Endothelial cell of umbilical vein (primary cell): ENCODE results near the gene TTC27. TPM values are rescaled to one million over a fixed set of nuclear protein-coding genes. Genes with fewer than 3 reads are reported as not detected.

Experiments used
- BruUV-seq: library from RNA; stranded (reverse); fragments of 400-500 nt; replicated peaks from 2 replicates; lab custom pipeline; 2021; lab: Mats Ljungman, UMichigan
- CTCF ChIA-PET: fragments of 300-600, 350-600 bp; sonication (Branson Sonifier 250); formaldehyde crosslinking; loops from one replicate; lab custom pipeline; 2021; ENCODE audit warnings: antibody characterized with exemption, inconsistent platforms; lab: Charles Lee
- POLR2A ChIA-PET: fragments of 300-600, 350-600 bp; sonication (Branson Sonifier 250); formaldehyde crosslinking; loops from one replicate; lab custom pipeline; 2021; ENCODE audit warnings: antibody characterized with exemption, inconsistent platforms; lab: Charles Lee
- DNase-seq: peaks from one replicate; pipeline ENCODE4 v3.0.0-alpha.2; 2011; ENCODE audit warnings: low read depth, low spot score
- FAIRE-seq: peaks from 2 replicates; lab custom pipeline; 2011; peaks lifted over from hg19 to GRCh38; lab: Jason Lieb, UNC
- H2AFZ ChIP-seq: 2 replicates; pipeline ENCODE4 v1.6.0; 2012; ENCODE audit warnings: low read depth, low read length, control low read depth, inconsistent platforms
- H3K27ac ChIP-seq: 2 replicates; pipeline ENCODE4 v1.5.1; 2011; ENCODE audit warnings: low read depth, mild to moderate bottlenecking, control low read depth, low read length, moderate library complexity; ENCODE audit not compliant: insufficient read depth
- H3K27me3 ChIP-seq, 2 experiments: 2 replicates each; pipeline versions ENCODE4 v1.6.0 to v1.6.1; 2011; ENCODE audit warnings: low read length in 2 of 2, mixed read lengths in 1 of 2; ENCODE audit not compliant: control insufficient read depth in 2 of 2, insufficient read depth in 2 of 2
- H3K36me3 ChIP-seq, 2 experiments: 2 replicates in 1 of 2; 3 replicates in 1 of 2; pipeline ENCODE4 v1.5.1; 2011; ENCODE audit warnings: low read length in 2 of 2, mild to moderate bottlenecking in 1 of 2, moderate library complexity in 1 of 2; ENCODE audit not compliant: control insufficient read depth in 2 of 2, insufficient read depth in 2 of 2; ENCODE audit errors: extremely low read depth in 1 of 2
- H3K4me1 ChIP-seq: 3 replicates; pipeline ENCODE4 v1.5.1; 2011; ENCODE audit warnings: mild to moderate bottlenecking, low read length; ENCODE audit not compliant: control insufficient read depth, insufficient read depth; ENCODE audit errors: extremely low read depth
- H3K4me2 ChIP-seq: 2 replicates; pipeline ENCODE4 v1.6.1; 2011; ENCODE audit warnings: low read length, control low read depth, mixed read lengths; ENCODE audit not compliant: insufficient read depth
- H3K4me3 ChIP-seq, 3 experiments: fragments of 200-600 bp in 1 of 3; sonication (generic), shearing (Covaris generic) in 1 of 3; replicated peaks in 1 of 3; 2 replicates each; pipeline ENCODE4 v1.5.1; 2011 to 2016; ENCODE audit warnings: control low read depth in 3 of 3, low read length in 3 of 3, mild to moderate bottlenecking in 2 of 3, inconsistent platforms in 1 of 3, low read depth in 1 of 3, moderate library complexity in 1 of 3; ENCODE audit not compliant: insufficient read depth in 1 of 3
- H3K79me2 ChIP-seq: 2 replicates; pipeline ENCODE4 v1.6.0; 2012; ENCODE audit warnings: low read length, inconsistent platforms; ENCODE audit not compliant: control insufficient read depth, insufficient read depth
- H3K9ac ChIP-seq: replicated peaks from 2 replicates; pipeline ENCODE3; 2011; ENCODE audit warnings: low read length, control low read depth; ENCODE audit not compliant: insufficient read depth; ENCODE audit errors: extremely low read depth
- H3K9me1 ChIP-seq: replicated peaks from 3 replicates; pipeline ENCODE4 v1.6.0; 2011; ENCODE audit warnings: mild to moderate bottlenecking, low read length; ENCODE audit not compliant: control insufficient read depth, insufficient read depth; ENCODE audit errors: extremely low read depth
- H3K9me3 ChIP-seq: replicated peaks from 2 replicates; pipeline ENCODE4 v1.5.1; 2012; ENCODE audit warnings: low read length, inconsistent platforms; ENCODE audit not compliant: control insufficient read depth, insufficient read depth
- H4K20me1 ChIP-seq: replicated peaks from 2 replicates; pipeline ENCODE3; 2011; ENCODE audit warnings: mild to moderate bottlenecking, low read length; ENCODE audit not compliant: control insufficient read depth, insufficient read depth; ENCODE audit errors: extremely low read depth
- CTCF ChIP-seq, 2 donors: IDR thresholded peaks; 1 replicate in 1 of 2; 2 replicates in 1 of 2; pipeline ENCODE4 v1.5.1; 2011; ENCODE audit warnings: low read length in 2 of 2, mild to moderate bottlenecking in 2 of 2, moderate library complexity in 2 of 2, control low read depth in 1 of 2, inconsistent platforms in 1 of 2, low read depth in 1 of 2; ENCODE audit not compliant: insufficient read depth in 1 of 2; ENCODE audit errors: extremely low read depth in 1 of 2
- EZH2 ChIP-seq: IDR thresholded peaks from 2 replicates; pipeline ENCODE4 v1.6.1; 2012; ENCODE audit warnings: borderline replicate concordance, low read depth, mild to moderate bottlenecking, moderate library complexity, low read length, inconsistent platforms; ENCODE audit not compliant: severe bottlenecking
- FOS ChIP-seq: IDR thresholded peaks from 2 replicates; pipeline ENCODE4 v1.6.1; 2011; ENCODE audit warnings: mild to moderate bottlenecking, low read length, moderate library complexity, borderline replicate concordance; ENCODE audit not compliant: insufficient read depth
- GATA2 ChIP-seq: IDR thresholded peaks from 2 replicates; pipeline ENCODE4 v1.7.0; 2011; ENCODE audit warnings: low read depth, mild to moderate bottlenecking, moderate library complexity, mixed read lengths, low read length; ENCODE audit not compliant: insufficient read length, insufficient read depth
- JUN ChIP-seq: IDR thresholded peaks from 2 replicates; pipeline ENCODE4 v1.6.1; 2011; ENCODE audit warnings: borderline replicate concordance, low read depth; ENCODE audit not compliant: insufficient read length, insufficient read depth
- MAX ChIP-seq: IDR thresholded peaks from 2 replicates; pipeline ENCODE4 v1.6.1; 2011; ENCODE audit not compliant: insufficient read depth, insufficient read length
- MYC ChIP-seq: IDR thresholded peaks from one replicate; pipeline ENCODE4 v1.6.1; 2011; ENCODE audit warnings: mild to moderate bottlenecking, low read depth, low read length
- POLR2A ChIP-seq: IDR thresholded peaks from 2 replicates; pipeline ENCODE4 v1.6.1; 2012; ENCODE audit warnings: low read depth, mild to moderate bottlenecking, control low read depth, low read length
- POLR2AphosphoS5 ChIP-seq: IDR thresholded peaks from 2 replicates; pipeline ENCODE4 v1.6.1; 2012; ENCODE audit warnings: low read depth, mild to moderate bottlenecking, control low read depth, low read length, moderate library complexity; ENCODE audit not compliant: insufficient read depth
- dilution Hi-C: fragments of 300-500 bp; cut with MboI; formaldehyde crosslinking; loops from one replicate; pipeline ENCODE4 v1.15.0; 2019; ENCODE audit warnings: low sequenced_read_pairs; ENCODE audit not compliant: extremely low pct_ligation_motif_present
- intact Hi-C: fragments of 100-400 bp; cut with micrococcal nuclease; formaldehyde crosslinking; loops from one replicate; pipeline ENCODE4 v1.10.0; 2022
- polyA plus RNA-seq, 4 experiments: library from polyadenylated mRNA; depleted of rRNA in 3 of 4; stranded (reverse) in 3 of 4; unstranded in 1 of 4; fragments of >200 nt; gene quantifications; 2 replicates each; pipeline versions ENCODE4 v1.2.1 to v1.2.3, GENCODE V29; 2011 to 2012; ENCODE audit warnings: missing spikeins in 1 of 4
- total RNA-seq: library from RNA; stranded (reverse); gene quantifications from 2 replicates; pipeline ENCODE4 v1.2.3, GENCODE V29; 2021

TTC27 gene
- total and polyA plus RNA-seq, 2 donors (not counting 3 experiments of a cell fraction or from before 2014, with no cell fraction given), result 16.3 to 20.1 TPM

GRCh38 chr2:32741575-32741974 is 113.7 kb downstream of the TTC27 start:
- H3K4me1 ChIP-seq, result no peaks in the 10 kb centered on the region
- no peaks in the 10 kb centered on the region for H3K27me3 ChIP-seq
- TF ChIP-seq EZH2 (no peak), JUN (no peak), POLR2AphosphoS5 (no peak), MAX (no peak), POLR2A (no peak), CTCF (IDR thresholded peaks at IDR 0.05; ENCODE audit: extremely low read depth in 1 of 2, insufficient read depth in 1 of 2, low read depth in 1 of 2, low read length in 2 of 2) (no peak), FOS (no peak), MYC (no peak), GATA2 (no peak)
- H4K20me1 ChIP-seq, result no peaks in the 10 kb centered on the region
- H2AFZ ChIP-seq, result no peak overlapping the region
- H3K79me2 ChIP-seq, result no peaks in the 10 kb centered on the region
- H3K27ac ChIP-seq, result no peak overlapping the region
- no peak overlapping the region for H3K4me3 ChIP-seq
- FAIRE-seq (no peak), DNase-seq (no peak)
- H3K4me2 ChIP-seq, result no peak overlapping the region
- ChIA-PET CTCF (no interaction called here), POLR2A (no interaction called here)
- no peaks in the 10 kb centered on the region for H3K9me3 ChIP-seq
- no TSS peak for BruUV-seq
- intact Hi-C loops (no loop called here), dilution Hi-C loops (no loop called here)
- H3K9me1 ChIP-seq, result no peaks in the 10 kb centered on the region
- no peaks in the 10 kb centered on the region for H3K36me3 ChIP-seq
- H3K9ac ChIP-seq, result no peak overlapping the region
